Adipose tissue (tissue), 3 donors: ENCODE data around the gene ANKRD2. TPM values are rescaled to one million over a fixed set of nuclear protein-coding genes. Genes with fewer than 3 reads are reported as not detected.
"Not testable (repeated sequence)": the region's sequence is repeated elsewhere in the genome, so short reads cannot be mapped to it uniquely, and the experiment has no call there.

Experiments used
- H3K27ac ChIP-seq: one replicate; pipeline ENCODE4 v1.5.1; 2013; ENCODE audit warnings: low read depth, low read length
- WGBS, 3 donors: extraction: QIAGEN DNeasy Blood & Tissue Kit; methylation state at CpG; one replicate each; pipeline ENCODE4 v1.1.7; 2013; 5-methylcytosine and 5-hydroxymethylcytosine counted together
- polyA plus RNA-seq, 3 donors: library from polyadenylated mRNA; stranded (reverse); fragments of 200-250 nt; gene quantifications; one replicate each; pipeline ENCODE4 v1.2.3, GENCODE V29; 2013
- donor health status: healthy with polysubstance abuse.
- donor health status: Bipolar disorder and iron deficiency.
- donor health status: healthy.

ANKRD2 gene, protein sequence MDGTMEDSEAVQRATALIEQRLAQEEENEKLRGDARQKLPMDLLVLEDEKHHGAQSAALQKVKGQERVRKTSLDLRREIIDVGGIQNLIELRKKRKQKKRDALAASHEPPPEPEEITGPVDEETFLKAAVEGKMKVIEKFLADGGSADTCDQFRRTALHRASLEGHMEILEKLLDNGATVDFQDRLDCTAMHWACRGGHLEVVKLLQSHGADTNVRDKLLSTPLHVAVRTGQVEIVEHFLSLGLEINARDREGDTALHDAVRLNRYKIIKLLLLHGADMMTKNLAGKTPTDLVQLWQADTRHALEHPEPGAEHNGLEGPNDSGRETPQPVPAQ
- 1 to 10 TPM in 1 of 3 donors, under 1 TPM in 2; 0.21 to 2.5 (median 0.67) TPM for polyA plus RNA-seq

DNA sequence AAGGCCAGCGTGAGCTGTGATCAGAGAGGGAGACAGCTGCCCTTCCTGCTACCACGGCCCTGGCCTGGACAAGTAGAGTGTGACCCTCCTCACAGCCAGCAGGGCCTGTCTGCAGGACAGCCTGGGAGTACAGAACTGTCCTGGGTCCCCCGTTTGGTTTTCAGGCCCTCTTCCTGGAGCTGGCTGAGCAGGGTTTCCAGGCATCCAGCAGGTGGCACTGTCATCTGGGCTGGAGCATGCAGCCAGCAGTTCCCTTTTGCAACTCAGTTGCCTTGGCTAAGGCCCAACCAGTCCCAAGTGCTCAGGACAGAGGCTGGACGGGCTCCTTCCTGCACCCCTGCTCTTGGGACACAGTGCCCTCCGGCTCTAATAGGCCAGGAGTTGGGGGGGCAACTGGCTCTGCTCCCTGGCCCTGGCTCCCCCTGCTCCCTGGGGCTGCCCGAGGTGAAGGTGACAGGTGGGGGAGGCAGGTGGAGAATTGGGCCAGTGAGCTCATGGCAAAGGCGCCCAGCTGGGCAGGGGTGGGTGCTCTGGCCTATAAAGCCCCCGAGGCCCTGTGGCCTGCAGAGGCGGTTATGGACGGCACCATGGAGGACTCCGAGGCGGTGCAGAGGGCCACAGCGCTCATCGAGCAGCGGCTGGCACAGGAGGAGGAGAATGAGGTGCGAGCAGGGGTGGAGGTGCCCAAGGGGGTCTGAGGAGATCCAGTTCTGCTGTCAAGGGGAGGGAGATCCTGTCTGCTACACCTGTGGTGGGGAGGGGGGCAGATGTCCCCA lies at the start of gene ANKRD2:
Gene ANKRD2 (plus strand): TSS at position 566 of the 776 bp plus-strand sequence. CDS start 10 bp downstream, at position 576.
- H3K27ac ChIP-seq = no peak within 1 kb of the TSS
- WGBS, 3 donors = 68 to 72% (median 70%) methylated on average over 16 of the region's 16 CpGs

DNA sequence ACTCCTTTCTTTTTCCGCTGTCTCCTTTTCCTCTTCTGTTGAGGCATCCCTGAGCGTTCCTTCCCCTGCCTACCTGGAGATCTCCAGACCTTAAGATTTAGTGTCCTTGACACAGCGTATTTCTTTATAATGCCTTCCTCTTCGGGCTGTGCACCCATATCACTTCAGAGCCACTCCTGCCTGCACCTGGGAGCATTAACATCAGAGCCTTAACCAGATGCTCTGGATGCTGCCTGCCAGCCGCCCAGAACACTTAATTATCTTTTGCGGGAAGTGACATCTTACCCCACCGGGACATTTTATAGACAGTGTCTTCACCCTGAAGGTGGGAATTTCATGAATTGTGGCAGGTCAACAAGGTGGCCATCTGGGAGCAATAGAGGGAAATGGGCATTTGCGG lies 49.6 kb upstream of the ANKRD2 start:
- no peak overlapping the region for H3K27ac ChIP-seq
- 90 to 94% (median 90%) methylated on average over 8 of the region's 8 CpGs for WGBS, 3 donors

GRCh38 chr10:97525086-97525485 lies 47.5 kb upstream of the ANKRD2 start:
- H3K27ac ChIP-seq = no peak overlapping the region
- 97 to 98% (median 98%) methylated on average over 5 of the region's 5 CpGs for WGBS, 3 donors

DNA sequence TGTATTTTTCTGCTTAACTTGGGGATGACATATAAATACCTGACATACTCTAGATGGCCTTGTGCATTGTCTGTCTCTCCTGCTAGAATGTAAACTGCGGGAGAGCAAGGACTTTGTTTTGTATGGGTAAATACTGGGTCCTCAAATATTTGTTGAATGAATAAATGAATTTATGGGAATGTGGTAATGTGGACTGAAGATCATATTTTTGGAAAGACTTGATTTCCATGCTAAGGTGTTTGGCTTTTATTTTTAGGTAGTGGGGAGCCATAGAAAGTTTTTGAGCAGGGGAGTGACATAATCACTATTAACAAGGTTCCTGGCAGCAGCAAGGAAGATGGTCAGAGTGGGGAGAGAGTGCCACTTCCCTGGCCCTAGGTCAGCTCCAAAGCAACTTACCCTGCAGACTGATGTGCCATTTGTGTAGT lies 46.9 kb upstream of the ANKRD2 start:
- WGBS, 3 donors = 68 to 100% (median 98%) methylated on average over 1 of the region's 1 CpG

DNA sequence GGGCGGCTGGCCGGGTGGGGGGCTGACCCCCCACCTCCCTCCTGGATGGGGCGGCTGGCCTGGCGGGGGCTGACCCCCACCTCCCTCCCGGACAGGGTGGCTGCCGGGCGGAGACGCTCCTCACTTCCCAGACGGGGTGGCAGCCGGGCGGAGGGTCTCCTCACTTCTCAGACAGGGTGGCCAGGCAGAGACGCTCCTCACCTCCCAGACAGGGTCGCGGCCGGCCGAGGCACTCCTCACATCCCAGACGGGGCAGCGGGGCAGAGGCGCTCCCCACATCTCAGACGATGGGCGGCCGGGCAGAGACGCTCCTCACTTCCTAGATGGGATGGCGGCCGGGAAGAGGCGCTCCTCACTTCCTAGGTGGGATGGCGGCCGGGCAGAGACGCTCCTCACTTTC lies 43.7 kb upstream of the ANKRD2 start:
- WGBS, 3 donors = 97 to 99% (median 99%) methylated on average over 10 to 23 of the region's 29 CpGs

More for the DNA sequence above, 46.9 kb upstream of the ANKRD2 start:
- H3K27ac ChIP-seq = no peak overlapping the region

DNA sequence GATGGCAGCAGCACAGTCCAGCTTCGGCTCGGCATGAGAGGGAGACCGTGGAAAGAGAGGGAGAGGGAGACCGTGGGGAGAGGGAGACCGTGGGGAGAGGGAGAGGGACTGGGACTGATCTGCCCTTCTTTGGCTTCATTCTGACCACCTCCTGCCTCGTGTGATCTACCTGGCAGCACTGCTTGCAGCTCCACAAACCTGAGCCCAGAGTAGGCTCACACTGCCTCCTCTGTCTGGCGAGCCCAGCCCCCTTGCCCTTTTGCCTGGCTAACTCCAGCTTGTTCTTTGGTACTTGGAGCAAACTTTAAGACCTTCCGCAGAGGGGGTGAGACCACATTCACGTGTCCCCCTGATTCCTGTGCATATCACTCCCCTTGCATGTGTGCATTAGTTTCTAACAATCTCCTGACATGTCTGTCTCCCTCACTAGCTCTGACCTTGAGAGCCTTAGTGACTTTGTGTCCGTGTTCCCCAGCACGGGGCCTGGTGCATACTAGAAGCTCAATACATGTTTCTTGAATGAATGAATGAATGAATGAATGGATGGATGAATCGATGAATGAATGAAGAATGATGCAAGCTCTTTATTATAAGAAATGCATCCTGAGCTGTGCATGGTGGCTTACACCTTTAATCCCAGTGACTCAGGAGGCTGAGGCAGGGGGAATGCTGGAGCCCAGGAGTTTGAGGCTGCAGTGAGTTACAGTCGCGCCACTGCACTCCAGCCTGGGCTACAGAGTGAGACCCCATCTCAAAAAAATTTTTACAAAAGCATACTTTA lies 42.7 kb upstream of the ANKRD2 start:
- 77 to 88% (median 86%) methylated on average over 12 to 14 of the region's 14 CpGs for WGBS, 3 donors
- H3K27ac ChIP-seq = no peak overlapping the region

More for the DNA sequence above, 43.7 kb upstream of the ANKRD2 start:
- H3K27ac ChIP-seq = not testable (repeated sequence)

- 85 to 95% (median 93%) methylated on average over 10 of the region's 10 CpGs for WGBS, 3 donors
- no peak overlapping the region for H3K27ac ChIP-seq
Observed at GRCh38 chr10:97531401-97531986, 41.1 kb upstream of the ANKRD2 start.

- WGBS, 3 donors = 80 to 83% (median 82%) methylated on average over 11 to 12 of the region's 12 CpGs
- H3K27ac ChIP-seq = no peak overlapping the region
Observed at GRCh38 chr10:97532935-97533671, 39.5 kb upstream of the ANKRD2 start.

GRCh38 chr10:97533888-97534287 lies 38.7 kb upstream of the ANKRD2 start:
- WGBS, 3 donors = 80 to 88% (median 87%) methylated on average over 6 of the region's 6 CpGs
- H3K27ac ChIP-seq = no peak overlapping the region

- H3K27ac ChIP-seq = no peak overlapping the region
- WGBS, 3 donors = 73 to 88% (median 84%) methylated on average over 6 of the region's 6 CpGs
Observed at GRCh38 chr10:97534746-97535367, 37.7 kb upstream of the ANKRD2 start.

DNA sequence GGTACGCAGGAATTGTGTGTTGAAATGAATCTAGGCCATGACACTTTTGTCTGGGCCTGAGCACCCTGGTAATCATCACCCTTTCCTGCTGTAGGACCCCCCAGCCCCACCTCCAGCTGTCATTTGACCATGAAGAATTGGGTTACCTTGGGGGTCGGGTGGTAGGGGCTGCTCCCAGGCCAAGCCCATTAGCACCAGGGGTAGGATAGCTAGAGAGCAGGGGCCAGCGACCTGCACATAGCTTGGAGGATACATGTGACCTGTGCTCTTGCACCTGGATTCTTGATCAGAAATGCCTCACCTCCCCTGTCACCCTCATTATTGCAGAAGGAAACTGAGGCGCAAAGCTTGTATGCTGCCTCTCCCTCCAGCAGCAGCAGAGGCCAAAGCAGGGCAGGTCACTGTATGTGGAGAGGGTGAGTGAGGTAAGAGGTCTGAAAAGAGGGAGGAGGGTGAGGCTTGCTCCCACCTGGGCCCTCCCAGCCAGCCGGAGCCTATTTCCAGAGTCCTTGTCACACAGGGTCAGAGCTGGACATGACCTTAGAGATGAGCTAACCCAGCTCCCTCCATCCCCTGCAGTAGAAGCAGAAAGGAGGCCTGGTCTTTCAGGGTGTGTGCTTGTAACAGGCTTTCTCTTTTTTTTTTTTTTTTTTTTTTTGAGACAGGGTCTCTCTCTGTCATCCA lies 35.3 kb upstream of the ANKRD2 start:
- no peak overlapping the region for H3K27ac ChIP-seq
- WGBS, 3 donors = 90 to 94% (median 91%) methylated on average over 5 of the region's 5 CpGs

GRCh38 chr10:97538411-97538810 lies 34.2 kb upstream of the ANKRD2 start:
- H3K27ac ChIP-seq = no peak overlapping the region
- 69 to 80% (median 71%) methylated on average over 4 of the region's 4 CpGs for WGBS, 3 donors

DNA sequence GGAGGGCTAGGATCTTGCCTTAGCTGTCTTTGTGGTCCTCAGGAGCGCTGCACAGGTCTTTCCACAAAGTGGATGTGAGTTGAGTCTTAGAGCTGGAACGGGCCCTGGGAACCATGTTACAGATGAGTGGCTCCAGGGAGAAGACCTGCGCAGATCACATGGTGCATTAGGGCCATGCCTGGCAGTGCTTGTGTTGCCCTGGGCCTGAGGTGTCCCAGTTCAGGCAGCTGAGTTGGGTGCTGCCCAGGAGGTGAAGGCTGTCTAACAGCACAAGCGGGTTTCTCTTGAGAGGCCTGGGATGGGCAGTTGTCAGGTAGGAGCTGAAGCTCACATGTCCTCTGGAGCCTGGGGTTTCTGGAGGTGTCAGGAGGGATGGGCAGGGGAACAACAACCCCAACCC lies 33.7 kb upstream of the ANKRD2 start:
- WGBS, 3 donors = 89 to 97% (median 97%) methylated on average over 4 of the region's 4 CpGs
- H3K27ac ChIP-seq = no peak overlapping the region

DNA sequence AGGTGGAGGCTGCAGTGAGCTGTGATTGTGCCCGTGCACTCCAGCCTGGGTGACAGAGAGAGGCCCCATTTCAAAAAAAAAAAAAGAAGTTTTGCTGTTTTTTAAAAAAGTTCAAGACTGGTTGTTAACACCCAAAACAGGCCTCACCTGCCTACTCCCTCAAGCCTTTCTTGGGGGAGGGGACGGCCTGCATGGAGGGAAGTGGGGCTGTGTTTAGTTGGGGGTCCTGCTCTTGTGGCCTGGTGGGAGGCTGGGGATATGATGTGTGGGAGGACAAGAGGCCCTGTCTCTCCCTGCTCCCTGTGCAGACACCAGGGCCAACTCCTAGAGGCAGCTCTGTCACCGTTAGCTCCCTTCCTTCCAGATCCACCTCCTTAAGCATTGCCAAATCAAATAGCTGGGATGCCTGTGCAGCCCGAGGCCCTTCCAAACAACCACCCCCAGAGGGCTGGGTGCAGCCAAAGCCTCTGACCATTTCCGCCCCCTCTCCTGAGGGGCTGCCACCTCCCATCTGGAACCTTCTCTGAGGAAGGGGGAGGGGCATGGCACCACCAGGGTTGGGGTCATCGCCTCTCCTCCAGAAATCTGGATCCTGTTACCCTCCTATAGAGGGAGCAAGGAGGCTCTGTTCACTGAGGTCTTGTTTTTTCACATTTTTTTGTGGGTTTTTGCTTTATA lies 32.9 kb upstream of the ANKRD2 start:
- 49 to 72% (median 53%) methylated on average over 6 of the region's 6 CpGs for WGBS, 3 donors
- no peak overlapping the region for H3K27ac ChIP-seq

DNA sequence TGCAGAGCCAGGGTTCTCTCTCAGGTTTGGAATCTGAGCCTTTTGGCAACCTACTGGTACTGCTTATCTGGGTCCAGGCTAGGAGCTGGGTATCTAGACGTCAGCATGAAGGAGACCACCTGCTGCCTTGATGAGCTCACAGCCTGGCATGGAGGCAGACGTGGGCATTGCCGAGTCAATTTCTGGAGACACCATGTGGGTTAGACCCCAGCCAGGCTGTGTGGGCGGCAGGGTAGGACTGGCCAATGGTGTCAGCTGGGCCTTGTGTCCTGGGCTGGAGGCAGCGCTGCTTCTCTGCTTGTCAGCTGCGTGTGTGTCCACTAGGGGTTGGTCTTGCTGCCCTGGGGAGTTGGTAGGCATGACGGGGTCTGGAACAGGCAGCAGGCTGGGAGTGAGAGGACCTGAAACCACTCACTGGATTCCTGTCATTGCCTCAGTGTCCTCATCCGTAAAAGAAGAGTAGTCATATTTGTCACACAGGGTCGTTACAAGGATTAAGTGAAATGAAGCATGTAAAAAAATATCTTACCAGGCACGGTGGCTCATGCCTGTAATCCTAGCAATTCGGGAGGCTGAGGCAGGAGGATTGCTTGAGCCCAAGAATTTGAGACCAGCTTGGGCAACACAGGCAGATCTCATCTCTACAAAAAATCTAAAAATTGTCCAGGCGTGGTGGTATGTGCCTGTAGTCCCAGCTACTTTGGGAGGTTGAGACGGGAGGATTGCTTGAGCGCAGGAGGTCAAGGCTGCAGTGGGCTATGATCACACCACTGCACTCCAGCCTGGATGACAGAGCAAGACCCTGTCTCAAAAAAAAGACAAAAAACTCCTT lies 31.7 kb upstream of the ANKRD2 start:
- no peak overlapping the region for H3K27ac ChIP-seq
- WGBS, 3 donors = 80 to 87% (median 84%) methylated on average over 14 of the region's 14 CpGs
